A549 (cell line): ENCODE measurements around the gene LRRC1. TPM values are rescaled to one million over a fixed set of nuclear protein-coding genes. Genes with fewer than 3 reads are reported as not detected.

ENCODE experiments used
- ATAC-seq, 2 experiments: fragments of 200-7000 bp in 1 of 2; fragments of >200 bp in 1 of 2; cut with Nextera tagmentation in 1 of 2; cut with Tn5 transposase in 1 of 2; 3 replicates each; pipeline versions ENCODE4 v1.8.0 to v1.9.1; 2018 to 2020; ENCODE audit warnings: mild to moderate bottlenecking in 1 of 2, moderate library complexity in 1 of 2
- CTCF ChIA-PET: fragments of 300-600 bp; sonication (Branson Sonifier 250); formaldehyde crosslinking; extraction: SDS; loops from one replicate; lab custom pipeline; 2021; ENCODE audit warnings: antibody characterized with exemption, inconsistent platforms; lab: Yijun Ruan, JAX
- POLR2A ChIA-PET: fragments of 350-600 bp; formaldehyde crosslinking; extraction: SDS; loops from one replicate; lab custom pipeline; 2021; ENCODE audit warnings: antibody characterized with exemption, inconsistent platforms; lab: Yijun Ruan, JAX
- DNase-seq, 2 experiments: peaks; one replicate each; pipeline versions ENCODE4 v3.0.0 to v3.0.0-alpha.2; 2011 to 2016; ENCODE audit warnings: low read depth in 1 of 2, low spot score in 1 of 2
- FAIRE-seq: peaks from 2 replicates; lab custom pipeline; 2011; peaks lifted over from hg19 to GRCh38; lab: Jason Lieb, UNC
- H3K27ac ChIP-seq, 2 experiments: fragments of >200 bp; sonication (Bioruptor Twin); formaldehyde crosslinking; 3 replicates each; pipeline ENCODE4 v1.5.1; 2016 to 2017
- H3K4me1 ChIP-seq: fragments of >200 bp; sonication (Bioruptor Twin); formaldehyde crosslinking; 3 replicates; pipeline ENCODE4 v1.6.1; 2016
- H3K4me2 ChIP-seq: fragments of >200 bp; sonication (Bioruptor Twin); formaldehyde crosslinking; 3 replicates; pipeline ENCODE4 v1.6.1; 2016
- H3K4me3 ChIP-seq: fragments of >200 bp; sonication (Bioruptor Twin); formaldehyde crosslinking; 3 replicates; pipeline ENCODE4 v1.5.1; 2016
- H3K9me3 ChIP-seq: fragments of >200 bp; sonication (Bioruptor Twin); formaldehyde crosslinking; 3 replicates; pipeline ENCODE4 v1.6.1; 2016
- ATOH8 ChIP-seq: fragments of 250-450 bp; sonication (Bioruptor Pico); IDR thresholded peaks from 2 replicates; pipeline ENCODE4 v1.5.0; 2020; ENCODE audit warnings: low read depth, mild to moderate bottlenecking, moderate library complexity
- BHLHE40 ChIP-seq: IDR thresholded peaks from 2 replicates; pipeline ENCODE4 v1.6.1; 2012; ENCODE audit warnings: low read depth, low read length, inconsistent platforms
- CHD2 ChIP-seq: fragments of 150-350 bp; IDR thresholded peaks from 2 replicates; pipeline ENCODE4 v1.6.1; 2014; ENCODE audit warnings: low read length; ENCODE audit not compliant: partially characterized antibody
- CHD4 ChIP-seq: fragments of 200-600 bp; sonication (generic); IDR thresholded peaks from 2 replicates; pipeline ENCODE4 v1.6.1; 2016; ENCODE audit warnings: antibody characterized with exemption, mild to moderate bottlenecking, borderline replicate concordance
- CTCF ChIP-seq: fragments of >200 bp; sonication (Bioruptor Twin); formaldehyde crosslinking; IDR thresholded peaks from 3 replicates; pipeline ENCODE4 v1.5.1; 2016
- E2F6 ChIP-seq: IDR thresholded peaks from 2 replicates; pipeline ENCODE4 v1.6.1; 2012; ENCODE audit warnings: low read depth, borderline replicate concordance
- EHMT2 ChIP-seq: fragments of 200-600 bp; sonication (generic); IDR thresholded peaks from 2 replicates; pipeline ENCODE4 v1.6.1; 2016; ENCODE audit warnings: antibody characterized with exemption, low read depth, mild to moderate bottlenecking, moderate library complexity
- ELK1 ChIP-seq: fragments of 150-350 bp; IDR thresholded peaks from 2 replicates; pipeline ENCODE4 v1.6.1; 2014; ENCODE audit warnings: low read depth, mild to moderate bottlenecking, low read length
- FOSL2 ChIP-seq, 2 experiments: fragments of 450-650 bp in 1 of 2; fragments of >200 bp in 1 of 2; sonication (Bioruptor Twin) in 1 of 2; formaldehyde crosslinking; IDR thresholded peaks; 2 replicates each; pipeline versions ENCODE4 v1.5.0 to v1.6.1; 2016 to 2020; ENCODE audit warnings: mild to moderate bottlenecking in 1 of 2, moderate library complexity in 1 of 2
- HEYL ChIP-seq: fragments of 250-450 bp; sonication (Bioruptor Pico); IDR thresholded peaks from 2 replicates; pipeline ENCODE4 v1.8.0; 2021; ENCODE audit warnings: mild to moderate bottlenecking, moderate library complexity
- JUNB ChIP-seq: fragments of >200 bp; sonication (Bioruptor Twin); formaldehyde crosslinking; IDR thresholded peaks from 2 replicates; pipeline ENCODE4 v1.6.1; 2016
- MAZ ChIP-seq: fragments of 150-350 bp; IDR thresholded peaks from 2 replicates; pipeline ENCODE4 v1.6.1; 2014; ENCODE audit warnings: antibody characterized with exemption, low read depth, low read length, borderline replicate concordance
- MYC ChIP-seq: IDR thresholded peaks from 2 replicates; pipeline ENCODE4 v1.6.1; 2012; ENCODE audit warnings: mild to moderate bottlenecking, inconsistent platforms, low read length, improper control_type of control experiment, borderline replicate concordance
- NPAS2 ChIP-seq: fragments of 250-450 bp; sonication (Bioruptor Pico); IDR thresholded peaks from 2 replicates; pipeline ENCODE4 v1.8.0; 2022; ENCODE audit warnings: mild to moderate bottlenecking, moderate library complexity, borderline replicate concordance
- POLR2A ChIP-seq: IDR thresholded peaks from 2 replicates; pipeline ENCODE4 v1.6.1; 2012; ENCODE audit warnings: mild to moderate bottlenecking, low read length
- RAD21 ChIP-seq, 2 experiments: fragments of >200 bp in 1 of 2; sonication (Bioruptor Twin) in 1 of 2; formaldehyde crosslinking in 1 of 2; IDR thresholded peaks in 1 of 2; conservative IDR thresholded peaks in 1 of 2; 2 replicates in 1 of 2; 3 replicates in 1 of 2; pipeline ENCODE4 v1.6.1; 2012 to 2018; ENCODE audit warnings: inconsistent platforms in 1 of 2
- RFX5 ChIP-seq: fragments of 450-650 bp; IDR thresholded peaks from 2 replicates; pipeline ENCODE4 v1.7.1; 2014; ENCODE audit warnings: antibody characterized with exemption, mild to moderate bottlenecking, moderate library complexity
- SMC3 ChIP-seq: fragments of >200 bp; sonication (Bioruptor Twin); formaldehyde crosslinking; IDR thresholded peaks from 3 replicates; pipeline ENCODE4 v1.6.1; 2018; ENCODE audit warnings: inconsistent platforms
- ZFP36 ChIP-seq: fragments of 450-650 bp; IDR thresholded peaks from 2 replicates; pipeline ENCODE4 v1.6.1; 2014; ENCODE audit warnings: borderline replicate concordance; ENCODE audit not compliant: partially characterized antibody
- WGBS: methylation state at CpG from one replicate; pipeline ENCODE4 v1.1.6; 2017; ENCODE audit errors: missing lambda C conversion rate; 5-methylcytosine and 5-hydroxymethylcytosine counted together
- polyA plus RNA-seq, 4 experiments: library from polyadenylated mRNA; depleted of rRNA in 3 of 4; stranded (reverse); fragments of >200 nt; fragmentation: RNase III in 1 of 4; extraction: RNeasy Plus Mini Kit Qiagen cat#74134 plus additional on column Dnase treatment in 1 of 4; gene quantifications; 2 replicates in 3 of 4; 3 replicates in 1 of 4; pipeline ENCODE4 v1.2.3, GENCODE V29; 2011 to 2017

The LRRC1 gene
- polyA plus RNA-seq, 2 of the 4 experiments (the other 2 are of a cell fraction) = 5.2 to 8.0 TPM

GRCh38 chr6:53947780-53948179 is 153.0 kb downstream of the LRRC1 start:
- ChIA-PET POLR2A (interaction anchor here (0.7 kb wide), 1 partner anchor 148 kb away, joined by 3 read pairs; no protein-coding TSS in a partner anchor), CTCF (interaction anchor here (1.0 to 5.4 kb wide), 2 partner anchors 8 to 17 kb away, joined by 3 to 29 read pairs; no protein-coding TSS in a partner anchor)
- ATAC-seq (no peak), DNase-seq (no peak), FAIRE-seq (no peak)
- H3K9me3 ChIP-seq = no peaks in the 10 kb centered on the region; the same call in 2 of the 3 replicates
- no peak for TF ChIP-seq CHD2
- no peak overlapping the region for H3K27ac ChIP-seq
- H3K4me2 ChIP-seq = no peak overlapping the region
- no peaks in the 10 kb centered on the region for H3K4me1 ChIP-seq
- no peak overlapping the region for H3K4me3 ChIP-seq
- 20% methylated on average over 1 of the region's 1 CpG for WGBS

GRCh38 chr6:53951383-53951782 is 156.6 kb downstream of the LRRC1 start:
- no peak for TF ChIP-seq RAD21 (conservative IDR thresholded peaks at IDR 0.05 in 1 of 2, IDR thresholded peaks at IDR 0.05 in 1 of 2)
- no peaks in the 10 kb centered on the region for H3K4me1 ChIP-seq
- ATAC-seq (no peak), FAIRE-seq (no peak), DNase-seq (no peak)
- no peak overlapping the region for H3K4me2 ChIP-seq
- H3K27ac ChIP-seq = no peak overlapping the region
- no peak overlapping the region for H3K4me3 ChIP-seq
- WGBS = 12% methylated on average over 3 of the region's 3 CpGs
- H3K9me3 ChIP-seq = no peaks in the 10 kb centered on the region; the same call in 2 of the 3 replicates
- POLR2A ChIA-PET = no interaction called here
- CTCF ChIA-PET = no interaction called here

- peak overlapping the region; percentile 41; the same call in 1 of the 3 replicates for H3K4me2 ChIP-seq
- DNase-seq = peak; percentile 56 to 74
- TF ChIP-seq SMC3 = peak; percentile 63
- peak; percentile 80 to 84 for TF ChIP-seq RAD21 (conservative IDR thresholded peaks at IDR 0.05 in 1 of 2, IDR thresholded peaks at IDR 0.05 in 1 of 2)
- no peak for TF ChIP-seq JUNB
- no peak for TF ChIP-seq ATOH8 (CRISPR knock-in tag)
- TF ChIP-seq CTCF = peak; percentile 61
- TF ChIP-seq EHMT2 = 0 out of 2 replicates have a peak, but pooled peaks have one; percentile 34
Observed at GRCh38 chr6:53956068-53956711, 161.4 kb downstream of the LRRC1 start.

GRCh38 chr6:53956804-53957203 is 162.0 kb downstream of the LRRC1 start:
- Histone ChIP-seq H3K4me2 (no peak overlapping the region), H3K27ac (no peak overlapping the region), H3K9me3 (no peaks in the 10 kb centered on the region), H3K4me3 (no peak overlapping the region), H3K4me1 (no peaks in the 10 kb centered on the region)
- no peak for DNase-seq
- no peak for TF ChIP-seq RFX5
- no peak for TF ChIP-seq BHLHE40
- no peak for TF ChIP-seq POLR2A
- TF ChIP-seq ELK1 = no peak
- TF ChIP-seq E2F6 = no peak
- no peak for TF ChIP-seq MYC
- no peak for TF ChIP-seq FOSL2 (IDR thresholded peaks at IDR 0.05)
- TF ChIP-seq FOSL2 (CRISPR knock-in tag; IDR thresholded peaks at IDR 0.05) = no peak
- no peak for TF ChIP-seq MAZ
- TF ChIP-seq JUNB = no peak
- TF ChIP-seq CHD4 = no peak
- no peak for TF ChIP-seq HEYL (CRISPR knock-in tag)
- TF ChIP-seq RAD21 (conservative IDR thresholded peaks at IDR 0.05 in 1 of 2, IDR thresholded peaks at IDR 0.05 in 1 of 2) = no peak
- TF ChIP-seq ZFP36 = no peak
- TF ChIP-seq EHMT2 = no peak
- TF ChIP-seq NPAS2 (CRISPR knock-in tag) = no peak
- no peak for FAIRE-seq
- CTCF ChIA-PET = interaction anchor here (0.6 to 5.8 kb wide), 14 partner anchors 11 to 464 kb away, joined by 3 to 55 read pairs (median 5); partner anchors contain the start of gene LRRC1
- POLR2A ChIA-PET = interaction anchor here (1.9 kb wide), 1 partner anchor 163 kb away, joined by 33 read pairs; the partner anchor contains the start of gene LRRC1
- no peak for ATAC-seq

More at GRCh38 chr6:53956068-53956711, 161.4 kb downstream of the LRRC1 start:
- WGBS = 28% methylated on average over 5 of the region's 6 CpGs
- Histone ChIP-seq H3K9me3 (no peaks in the 10 kb centered on the region), H3K27ac (no peak overlapping the region), H3K4me1 (no peaks in the 10 kb centered on the region), H3K4me3 (no peak overlapping the region)
- ChIA-PET CTCF (interaction anchor here (0.6 to 5.8 kb wide), 24 partner anchors 10 to 463 kb away, joined by 3 to 55 read pairs (median 4); partner anchors contain the start of gene LRRC1), POLR2A (interaction anchor here (1.1 to 1.9 kb wide), 2 partner anchors 162 to 215 kb away, joined by 4 to 33 read pairs; partner anchors contain the start of gene LRRC1)
- FAIRE-seq (no peak), ATAC-seq (peak; percentile 99 to 100)
